HG03060 (cell line): ENCODE results near the gene LRCH4.
"Not testable (repeated sequence)": the region's sequence is repeated elsewhere in the genome, so short reads cannot be mapped to it uniquely, and the experiment has no call there.

ENCODE experiments used
- ATAC-seq: cut with Tn5 transposase; IDR thresholded peaks from one replicate; pipeline ENCODE4 v1.9.1; 2021; ENCODE audit warnings: low read depth, moderate number of reproducible peaks; ENCODE audit not compliant: unreplicated experiment

Gene LRCH4

GRCh38 chr7:100568176-100568895 lies 17.6 kb downstream of the LRCH4 start:
- ATAC-seq = no peak

- ATAC-seq = no peak
Measured at GRCh38 chr7:100567751-100568175, 18.2 kb downstream of the LRCH4 start.

- no peak for ATAC-seq
Measured at GRCh38 chr7:100567031-100567730, 18.7 kb downstream of the LRCH4 start.

GRCh38 chr7:100566018-100566531 lies 19.9 kb downstream of the LRCH4 start:
- no peak for ATAC-seq

GRCh38 chr7:100565133-100565571 lies 20.8 kb downstream of the LRCH4 start:
- no peak for ATAC-seq

GRCh38 chr7:100564405-100564804 lies 21.5 kb downstream of the LRCH4 start:
- not testable (repeated sequence) for ATAC-seq

GRCh38 chr7:100563809-100564400 lies 22.0 kb downstream of the LRCH4 start:
- no peak for ATAC-seq

GRCh38 chr7:100563100-100563564 lies 22.8 kb downstream of the LRCH4 start:
- no peak for ATAC-seq

- no peak for ATAC-seq
Measured at GRCh38 chr7:100562195-100563099, 23.5 kb downstream of the LRCH4 start.

GRCh38 chr7:100561491-100562194 lies 24.3 kb downstream of the LRCH4 start:
- no peak for ATAC-seq

- ATAC-seq = no peak
Measured at GRCh38 chr7:100559127-100559526, 26.8 kb downstream of the LRCH4 start.

GRCh38 chr7:100556541-100556940 lies 29.4 kb downstream of the LRCH4 start:
- ATAC-seq = no peak

GRCh38 chr7:100555701-100556100 lies 30.2 kb downstream of the LRCH4 start:
- no peak for ATAC-seq

GRCh38 chr7:100553032-100553431 lies 32.9 kb downstream of the LRCH4 start:
- no peak for ATAC-seq

GRCh38 chr7:100552532-100552931 lies 33.4 kb downstream of the LRCH4 start:
- no peak for ATAC-seq

GRCh38 chr7:100548446-100548845 lies 37.5 kb downstream of the LRCH4 start:
- ATAC-seq = not testable (repeated sequence)

GRCh38 chr7:100547872-100548271 lies 38.1 kb downstream of the LRCH4 start:
- no peak for ATAC-seq

- no peak for ATAC-seq
Measured at GRCh38 chr7:100546926-100547800, 38.8 kb downstream of the LRCH4 start.
